OCI-LY7 (cell line): ENCODE results near the gene LSM4.

Source experiments
- EZH2phosphoT487 ChIP-seq: fragments of 200-600 bp; sonication (generic); IDR thresholded peaks from 2 replicates; pipeline ENCODE4 v1.6.1; 2018; ENCODE audit warnings: low read depth, borderline replicate concordance, mild to moderate bottlenecking, mixed run types, antibody characterized with exemption, low read length, moderate library complexity, mixed read lengths
- TF ChIP-seq, protein P1 (sequence below): fragments of 200-600 bp; sonication (generic); conservative IDR thresholded peaks from 2 replicates; pipeline ENCODE4 v1.5.1; 2014; ENCODE audit warnings: mild to moderate bottlenecking, antibody characterized with exemption, low read length, moderate library complexity, mixed read lengths

DNA sequence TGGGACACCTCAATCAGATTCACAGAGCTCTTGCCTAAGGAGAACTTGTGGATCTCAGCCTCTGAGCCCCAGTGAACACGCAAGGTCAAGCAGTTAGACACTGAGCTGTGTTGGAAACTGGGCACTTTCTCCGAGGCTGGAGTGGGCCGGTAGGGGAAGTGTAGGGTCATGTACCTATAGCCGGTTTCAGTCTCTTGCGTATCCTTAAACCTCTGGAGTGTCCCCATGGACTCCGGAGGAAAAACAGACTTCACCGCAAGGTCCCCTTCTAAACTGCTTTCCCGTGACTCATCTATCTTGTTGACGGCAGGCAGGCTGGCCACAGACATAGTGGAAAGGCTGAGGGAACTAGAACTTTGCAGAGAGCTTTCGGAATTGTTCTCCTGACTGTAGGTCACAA, 60.0 kb downstream of the LSM4 start:
- TF ChIP-seq, protein P1, sequence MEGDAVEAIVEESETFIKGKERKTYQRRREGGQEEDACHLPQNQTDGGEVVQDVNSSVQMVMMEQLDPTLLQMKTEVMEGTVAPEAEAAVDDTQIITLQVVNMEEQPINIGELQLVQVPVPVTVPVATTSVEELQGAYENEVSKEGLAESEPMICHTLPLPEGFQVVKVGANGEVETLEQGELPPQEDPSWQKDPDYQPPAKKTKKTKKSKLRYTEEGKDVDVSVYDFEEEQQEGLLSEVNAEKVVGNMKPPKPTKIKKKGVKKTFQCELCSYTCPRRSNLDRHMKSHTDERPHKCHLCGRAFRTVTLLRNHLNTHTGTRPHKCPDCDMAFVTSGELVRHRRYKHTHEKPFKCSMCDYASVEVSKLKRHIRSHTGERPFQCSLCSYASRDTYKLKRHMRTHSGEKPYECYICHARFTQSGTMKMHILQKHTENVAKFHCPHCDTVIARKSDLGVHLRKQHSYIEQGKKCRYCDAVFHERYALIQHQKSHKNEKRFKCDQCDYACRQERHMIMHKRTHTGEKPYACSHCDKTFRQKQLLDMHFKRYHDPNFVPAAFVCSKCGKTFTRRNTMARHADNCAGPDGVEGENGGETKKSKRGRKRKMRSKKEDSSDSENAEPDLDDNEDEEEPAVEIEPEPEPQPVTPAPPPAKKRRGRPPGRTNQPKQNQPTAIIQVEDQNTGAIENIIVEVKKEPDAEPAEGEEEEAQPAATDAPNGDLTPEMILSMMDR = no peak
- TF ChIP-seq EZH2phosphoT487 = no peak
